Loucy (cell line): ENCODE results near the gene PBRM1.
A peak's percentile ranks its signal among the peaks of the same experiment; 100 is the strongest.

Experiments used
- H2AFZ ChIP-seq: fragments of 200-600 bp; sonication (generic); 2 replicates; pipeline ENCODE4 v1.6.0; 2016; ENCODE audit warnings: antibody characterized with exemption, mild to moderate bottlenecking, low read length, moderate library complexity
- H3F3A ChIP-seq: fragments of 200-600 bp; 2 replicates; pipeline ENCODE4 v1.6.0; 2016; ENCODE audit warnings: antibody characterized with exemption, low read depth, mild to moderate bottlenecking
- H3K27me3 ChIP-seq: fragments of 200-600 bp; sonication (generic); 2 replicates; pipeline ENCODE4 v1.6.1; 2014; ENCODE audit warnings: low read length, mild to moderate bottlenecking; ENCODE audit not compliant: insufficient read depth, poor library complexity, severe bottlenecking
- H3K36me3 ChIP-seq: fragments of 200-600 bp; sonication (generic); 2 replicates; pipeline ENCODE4 v1.6.1; 2016; ENCODE audit warnings: low read length; ENCODE audit not compliant: insufficient read depth
- H3K4me1 ChIP-seq: fragments of 200-600 bp; sonication (generic); 2 replicates; pipeline ENCODE4 v1.5.1; 2014; ENCODE audit warnings: low read length, mild to moderate bottlenecking; ENCODE audit not compliant: insufficient read depth, poor library complexity, severe bottlenecking
- H3K4me2 ChIP-seq: fragments of 200-600 bp; sonication (generic); 2 replicates; pipeline ENCODE4 v1.6.0; 2014; ENCODE audit warnings: antibody characterized with exemption, low read length, low read depth, mild to moderate bottlenecking; ENCODE audit not compliant: poor library complexity, severe bottlenecking
- H3K4me3 ChIP-seq: fragments of 200-600 bp; sonication (generic); 2 replicates; pipeline ENCODE4 v1.5.1; 2014; ENCODE audit warnings: low read length, mild to moderate bottlenecking, mixed read lengths; ENCODE audit not compliant: poor library complexity, severe bottlenecking
- H3K79me2 ChIP-seq: fragments of 200-600 bp; sonication (generic); 2 replicates; pipeline ENCODE4 v1.6.1; 2014; ENCODE audit warnings: low read length; ENCODE audit not compliant: insufficient read depth
- H3K9ac ChIP-seq: fragments of 200-600 bp; sonication (generic); 2 replicates; pipeline ENCODE4 v1.6.0; 2014; ENCODE audit warnings: mild to moderate bottlenecking, low read depth, low read length, moderate library complexity; ENCODE audit not compliant: poor library complexity, severe bottlenecking
- H3K9me2 ChIP-seq: fragments of 200-600 bp; sonication (generic); replicated peaks from 2 replicates; pipeline ENCODE4 v1.6.1; 2016; ENCODE audit warnings: low read depth, low read length, mixed read lengths
- H3K9me3 ChIP-seq: fragments of 200-600 bp; sonication (generic); 2 replicates; pipeline ENCODE4 v1.6.1; 2014; ENCODE audit warnings: mild to moderate bottlenecking, antibody characterized with exemption, low read length, low read depth; ENCODE audit not compliant: insufficient read depth
- H4K20me1 ChIP-seq: fragments of 200-600 bp; sonication (generic); 2 replicates; pipeline ENCODE4 v1.6.0; 2014; ENCODE audit warnings: antibody characterized with exemption, low read length, mild to moderate bottlenecking; ENCODE audit not compliant: insufficient read depth, poor library complexity, severe bottlenecking
- CTCF ChIP-seq: fragments of 200-600 bp; sonication (generic); conservative IDR thresholded peaks from 2 replicates; pipeline ENCODE4 v1.5.1; 2014; ENCODE audit warnings: mild to moderate bottlenecking, antibody characterized with exemption, low read length
- EZH2phosphoT487 ChIP-seq: fragments of 200-600 bp; IDR thresholded peaks from 2 replicates; pipeline ENCODE4 v1.6.1; 2018; ENCODE audit warnings: antibody characterized with exemption, mild to moderate bottlenecking, moderate library complexity, borderline replicate concordance

The PBRM1 gene

GRCh38 chr3:52719618-52720017 is 33.9 kb upstream of the PBRM1 start:
- Histone ChIP-seq H2AFZ (no peak overlapping the region), H3K9me2 (no peaks in the 10 kb centered on the region), H4K20me1 (no peaks in the 10 kb centered on the region), H3K9ac (no peak overlapping the region), H3K79me2 (no peaks in the 10 kb centered on the region), H3K9me3 (no peaks in the 10 kb centered on the region; the same call in 1 of the 2 replicates), H3F3A (peaks cover 8% of the 10 kb centered on the region), H3K27me3 (no peaks in the 10 kb centered on the region), H3K4me1 (peaks cover 23% of the 10 kb centered on the region), H3K4me2 (peak overlapping the region; percentile 62), H3K36me3 (no peaks in the 10 kb centered on the region), H3K4me3 (no peak overlapping the region)
- TF ChIP-seq EZH2phosphoT487 (no peak), CTCF (no peak)

- no peaks in the 10 kb centered on the region for H3K9me2 ChIP-seq
- H3K36me3 ChIP-seq: peaks cover 3% of the 10 kb centered on the region; the same call in 1 of the 2 replicates
Measured at GRCh38 chr3:52715714-52716305, 30.1 kb upstream of the PBRM1 start.

GRCh38 chr3:52714335-52715302 is 28.9 kb upstream of the PBRM1 start:
- TF ChIP-seq CTCF: no peak
- no peak for TF ChIP-seq EZH2phosphoT487
- Histone ChIP-seq H2AFZ (no peak overlapping the region), H3K9ac (no peak overlapping the region), H3K79me2 (no peaks in the 10 kb centered on the region), H3K9me2 (no peaks in the 10 kb centered on the region), H3K36me3 (peaks cover 3% of the 10 kb centered on the region; the same call in 1 of the 2 replicates), H4K20me1 (no peaks in the 10 kb centered on the region), H3K27me3 (no peaks in the 10 kb centered on the region), H3K4me1 (no peaks in the 10 kb centered on the region), H3F3A (0 out of 2 replicates have a peak, but pooled peaks cover 4% of the 10 kb centered on the region), H3K9me3 (no peaks in the 10 kb centered on the region; the same call in 1 of the 2 replicates), H3K4me3 (no peak overlapping the region), H3K4me2 (no peak overlapping the region)

More at GRCh38 chr3:52715714-52716305, 30.1 kb upstream of the PBRM1 start:
- Histone ChIP-seq H3K27me3 (no peaks in the 10 kb centered on the region), H3K79me2 (no peaks in the 10 kb centered on the region), H3K4me2 (no peak overlapping the region), H3K4me3 (no peak overlapping the region), H3F3A (0 out of 2 replicates have a peak, but pooled peaks cover 4% of the 10 kb centered on the region), H3K9me3 (no peaks in the 10 kb centered on the region; the same call in 1 of the 2 replicates), H3K4me1 (peaks cover 10% of the 10 kb centered on the region), H3K9ac (no peak overlapping the region), H4K20me1 (no peaks in the 10 kb centered on the region), H2AFZ (no peak overlapping the region)
- TF ChIP-seq CTCF (no peak), EZH2phosphoT487 (no peak)
